Mesendoderm (in vitro differentiated cells): ENCODE data around the gene LRBA. TPM values are rescaled to one million over a fixed set of nuclear protein-coding genes. Genes with fewer than 3 reads are reported as not detected.
A peak's percentile ranks its signal among the peaks of the same experiment; 100 is the strongest.
"Not testable (repeated sequence)": the region's sequence is repeated elsewhere in the genome, so short reads cannot be mapped to it uniquely, and the experiment has no call there.

Experiments used
- DNase-seq: peaks from one replicate; pipeline ENCODE4 v3.0.0; 2013
- H2AK5ac ChIP-seq: 2 replicates; pipeline ENCODE4 v1.6.1; 2013; ENCODE audit warnings: low read length, inconsistent platforms
- H2BK120ac ChIP-seq: 2 replicates; pipeline ENCODE4 v1.6.1; 2013; ENCODE audit warnings: low read depth, mild to moderate bottlenecking, low read length, moderate library complexity, mixed read lengths
- H2BK15ac ChIP-seq: replicated peaks from 2 replicates; pipeline ENCODE4 v1.6.1; 2013; ENCODE audit warnings: low read depth, mild to moderate bottlenecking, moderate library complexity
- H2BK5ac ChIP-seq: 2 replicates; pipeline ENCODE4 v1.6.1; 2013; ENCODE audit warnings: low read length, inconsistent platforms
- H3K18ac ChIP-seq: 2 replicates; pipeline ENCODE4 v1.6.1; 2013; ENCODE audit warnings: mild to moderate bottlenecking, low read length, mixed read lengths
- H3K23ac ChIP-seq: one replicate; pipeline ENCODE4 v1.6.1; 2013; ENCODE audit warnings: low read length
- H3K27ac ChIP-seq: 2 replicates; pipeline ENCODE4 v1.5.1; 2013; ENCODE audit warnings: low read depth, mild to moderate bottlenecking, inconsistent platforms, low read length, moderate library complexity
- H3K27me3 ChIP-seq: 2 replicates; pipeline ENCODE4 v1.6.1; 2013; ENCODE audit warnings: low read length, control low read depth, mild to moderate bottlenecking, inconsistent platforms; ENCODE audit not compliant: insufficient read depth, poor library complexity
- H3K36me3 ChIP-seq: 2 replicates; pipeline ENCODE4 v1.6.1; 2013; ENCODE audit warnings: low read length, inconsistent platforms; ENCODE audit not compliant: control insufficient read depth, insufficient read depth
- H3K4ac ChIP-seq: one replicate; pipeline ENCODE4 v1.6.1; 2013; ENCODE audit warnings: low read depth, mild to moderate bottlenecking, low read length, moderate library complexity
- H3K4me1 ChIP-seq: 2 replicates; pipeline ENCODE4 v1.6.1; 2013; ENCODE audit warnings: low read depth, low read length, inconsistent platforms; ENCODE audit not compliant: control insufficient read depth
- H3K4me2 ChIP-seq: 2 replicates; pipeline ENCODE4 v1.6.1; 2013; ENCODE audit warnings: low read length
- H3K4me3 ChIP-seq: 2 replicates; pipeline ENCODE4 v1.5.1; 2013; ENCODE audit warnings: mild to moderate bottlenecking, low read length
- H3K56ac ChIP-seq: one replicate; pipeline ENCODE4 v1.6.1; 2013; ENCODE audit warnings: low read length
- H3K79me1 ChIP-seq: 2 replicates; pipeline ENCODE4 v1.6.1; 2013; ENCODE audit warnings: low read length, inconsistent platforms
- H3K79me2 ChIP-seq: 2 replicates; pipeline ENCODE4 v1.6.1; 2013; ENCODE audit warnings: mild to moderate bottlenecking, low read length; ENCODE audit not compliant: control insufficient read depth, insufficient read depth
- H3K9ac ChIP-seq: 2 replicates; pipeline ENCODE4 v1.6.1; 2013; ENCODE audit warnings: low read length, inconsistent platforms
- H4K5ac ChIP-seq: one replicate; pipeline ENCODE4 v1.6.1; 2013; ENCODE audit warnings: low read length
- H4K8ac ChIP-seq: one replicate; pipeline ENCODE4 v1.6.1; 2013; ENCODE audit warnings: low read depth, mild to moderate bottlenecking, control low read depth, low read length, moderate library complexity
- WGBS: extraction: QIAGEN DNeasy Blood & Tissue Kit; methylation state at CpG from one replicate; pipeline ENCODE4 v1.1.7; 2013; ENCODE audit warnings: low lambda C conversion rate, missing lambda C conversion rate; ENCODE audit not compliant: insufficient coverage; ENCODE audit errors: extremely low coverage; 5-methylcytosine and 5-hydroxymethylcytosine counted together
- polyA plus RNA-seq, 2 experiments: library from polyadenylated mRNA; stranded (reverse); fragments of 200-250 nt; gene quantifications; one replicate each; pipeline ENCODE4 v1.2.3, GENCODE V29; 2013

The LRBA gene, protein sequence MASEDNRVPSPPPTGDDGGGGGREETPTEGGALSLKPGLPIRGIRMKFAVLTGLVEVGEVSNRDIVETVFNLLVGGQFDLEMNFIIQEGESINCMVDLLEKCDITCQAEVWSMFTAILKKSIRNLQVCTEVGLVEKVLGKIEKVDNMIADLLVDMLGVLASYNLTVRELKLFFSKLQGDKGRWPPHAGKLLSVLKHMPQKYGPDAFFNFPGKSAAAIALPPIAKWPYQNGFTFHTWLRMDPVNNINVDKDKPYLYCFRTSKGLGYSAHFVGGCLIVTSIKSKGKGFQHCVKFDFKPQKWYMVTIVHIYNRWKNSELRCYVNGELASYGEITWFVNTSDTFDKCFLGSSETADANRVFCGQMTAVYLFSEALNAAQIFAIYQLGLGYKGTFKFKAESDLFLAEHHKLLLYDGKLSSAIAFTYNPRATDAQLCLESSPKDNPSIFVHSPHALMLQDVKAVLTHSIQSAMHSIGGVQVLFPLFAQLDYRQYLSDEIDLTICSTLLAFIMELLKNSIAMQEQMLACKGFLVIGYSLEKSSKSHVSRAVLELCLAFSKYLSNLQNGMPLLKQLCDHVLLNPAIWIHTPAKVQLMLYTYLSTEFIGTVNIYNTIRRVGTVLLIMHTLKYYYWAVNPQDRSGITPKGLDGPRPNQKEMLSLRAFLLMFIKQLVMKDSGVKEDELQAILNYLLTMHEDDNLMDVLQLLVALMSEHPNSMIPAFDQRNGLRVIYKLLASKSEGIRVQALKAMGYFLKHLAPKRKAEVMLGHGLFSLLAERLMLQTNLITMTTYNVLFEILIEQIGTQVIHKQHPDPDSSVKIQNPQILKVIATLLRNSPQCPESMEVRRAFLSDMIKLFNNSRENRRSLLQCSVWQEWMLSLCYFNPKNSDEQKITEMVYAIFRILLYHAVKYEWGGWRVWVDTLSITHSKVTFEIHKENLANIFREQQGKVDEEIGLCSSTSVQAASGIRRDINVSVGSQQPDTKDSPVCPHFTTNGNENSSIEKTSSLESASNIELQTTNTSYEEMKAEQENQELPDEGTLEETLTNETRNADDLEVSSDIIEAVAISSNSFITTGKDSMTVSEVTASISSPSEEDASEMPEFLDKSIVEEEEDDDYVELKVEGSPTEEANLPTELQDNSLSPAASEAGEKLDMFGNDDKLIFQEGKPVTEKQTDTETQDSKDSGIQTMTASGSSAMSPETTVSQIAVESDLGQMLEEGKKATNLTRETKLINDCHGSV (N-terminal part only)
- 17.7 TPM for polyA plus RNA-seq (2013, experiment 1 of 2)
- polyA plus RNA-seq (2013, experiment 2 of 2): 17.8 TPM

- H3K79me2 ChIP-seq: peaks cover 30% of the 10 kb centered on the region
- peak within 1 kb of the TSS; percentile 91 for H3K9ac ChIP-seq
- H3K27ac ChIP-seq: peak within 1 kb of the TSS; percentile 99
- peak within 1 kb of the TSS; percentile 98 for H3K56ac ChIP-seq
- H2AK5ac ChIP-seq: no peak within 1 kb of the TSS
- peak within 1 kb of the TSS; percentile 91 for H2BK5ac ChIP-seq
- H3K27me3 ChIP-seq: no peaks in the 10 kb centered on the region
- H3K4me1 ChIP-seq: no peaks in the 10 kb centered on the region
- peak within 1 kb of the TSS; percentile 81 for H3K4ac ChIP-seq
- H3K79me1 ChIP-seq: peaks cover 2% of the 10 kb centered on the region
- H4K5ac ChIP-seq: no peak within 1 kb of the TSS
- no peak within 1 kb of the TSS for H4K8ac ChIP-seq
- DNase-seq: peak; percentile 97
- H2BK120ac ChIP-seq: no peak within 1 kb of the TSS
- peak within 1 kb of the TSS; percentile 80 for H3K4me3 ChIP-seq
- peak within 1 kb of the TSS; percentile 96 for H3K4me2 ChIP-seq
- WGBS: no CpG with 5 or more reads among the region's 37 CpGs
- no peaks in the 10 kb centered on the region for H3K36me3 ChIP-seq
- peak within 1 kb of the TSS; percentile 85 for H3K18ac ChIP-seq
- H3K23ac ChIP-seq: peak within 1 kb of the TSS; percentile 94
- no peak within 1 kb of the TSS for H2BK15ac ChIP-seq
Measured at GRCh38 chr4:151014521-151015458, at the start of gene LRBA. TSS of gene LRBA (minus strand) at chr4:151015284. CDS start at chr4:151014642, 642 bp downstream.

DNA sequence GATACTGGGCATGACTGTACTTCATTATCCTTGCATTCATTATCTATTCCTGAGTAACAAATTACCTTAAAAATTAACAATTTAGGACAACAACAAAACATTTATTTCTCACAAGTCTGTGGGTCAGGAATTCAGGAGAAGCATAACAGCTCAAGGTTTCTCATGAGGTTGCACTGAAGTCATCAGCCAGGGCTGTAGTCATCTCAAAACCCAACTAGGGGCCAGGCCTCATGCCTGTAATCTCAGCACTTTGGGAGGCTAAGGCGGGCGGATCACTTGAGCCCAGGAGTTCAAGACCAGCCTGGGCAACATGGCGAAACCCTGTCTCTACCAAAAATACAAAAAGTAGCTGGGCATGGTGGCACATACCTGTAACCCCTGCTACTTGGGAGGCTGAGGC, 48.1 kb upstream of the LRBA start:
- H3K27me3 ChIP-seq, H3K4me1 ChIP-seq, H2AK5ac ChIP-seq, H2BK5ac ChIP-seq, H3K4me2 ChIP-seq, H3K79me2 ChIP-seq, H3K23ac ChIP-seq, H3K18ac ChIP-seq, DNase-seq, H3K27ac ChIP-seq, H3K4ac ChIP-seq, H2BK120ac ChIP-seq, H3K79me1 ChIP-seq, H4K8ac ChIP-seq, H4K5ac ChIP-seq, H3K9ac ChIP-seq, H3K36me3 ChIP-seq, H3K56ac ChIP-seq, H2BK15ac ChIP-seq, H3K4me3 ChIP-seq: not testable (repeated sequence)
- no CpG with 5 or more reads among the region's 3 CpGs for WGBS

DNA sequence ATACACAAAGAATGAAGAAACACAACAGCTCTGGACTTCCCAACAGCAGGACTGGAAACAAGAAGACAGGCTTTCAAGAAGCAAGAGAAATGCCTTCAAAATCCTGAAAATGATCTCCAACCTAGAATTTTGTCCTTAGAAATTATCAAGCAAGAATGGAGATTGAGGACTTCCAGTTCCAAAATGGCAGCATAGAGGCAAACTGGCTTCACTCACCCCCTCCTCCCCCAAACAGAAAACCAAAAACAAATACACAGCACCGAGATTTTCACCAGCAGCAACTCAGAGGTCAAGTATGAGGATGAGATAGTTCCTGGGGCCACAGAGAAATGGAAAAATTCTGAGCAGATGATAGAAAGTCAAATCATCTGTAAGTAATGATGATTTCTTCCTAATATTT, 40.5 kb upstream of the LRBA start:
- Histone ChIP-seq H2BK5ac (no peak overlapping the region), H3K36me3 (no peaks in the 10 kb centered on the region), H3K79me2 (no peaks in the 10 kb centered on the region), H4K5ac (no peak overlapping the region), H3K27ac (no peak overlapping the region), H4K8ac (no peak overlapping the region), H3K4me1 (no peaks in the 10 kb centered on the region), H3K79me1 (no peaks in the 10 kb centered on the region), H2BK15ac (no peak overlapping the region), H2AK5ac (no peak overlapping the region), H3K4ac (no peak overlapping the region), H3K23ac (no peak overlapping the region), H3K9ac (no peak overlapping the region), H3K27me3 (no peaks in the 10 kb centered on the region), H3K4me3 (no peak overlapping the region), H3K4me2 (no peak overlapping the region), H3K56ac (no peak overlapping the region), H2BK120ac (no peak overlapping the region), H3K18ac (no peak overlapping the region)
- WGBS: no CpG with 5 or more reads among the region's 1 CpG
- no peak for DNase-seq

GRCh38 chr4:151052785-151053184, 37.7 kb upstream of the LRBA start:
- Histone ChIP-seq H3K18ac (no peak overlapping the region), H3K4me2 (no peak overlapping the region), H2BK5ac (no peak overlapping the region), H3K9ac (no peak overlapping the region), H3K4me3 (no peak overlapping the region), H2BK15ac (no peak overlapping the region), H2BK120ac (no peak overlapping the region), H4K5ac (no peak overlapping the region), H4K8ac (no peak overlapping the region), H2AK5ac (no peak overlapping the region), H3K79me2 (no peaks in the 10 kb centered on the region), H3K23ac (no peak overlapping the region), H3K27me3 (no peaks in the 10 kb centered on the region), H3K56ac (no peak overlapping the region), H3K79me1 (no peaks in the 10 kb centered on the region), H3K27ac (no peak overlapping the region), H3K36me3 (no peaks in the 10 kb centered on the region), H3K4ac (no peak overlapping the region), H3K4me1 (no peaks in the 10 kb centered on the region)
- no CpG with 5 or more reads among the region's 3 CpGs for WGBS
- DNase-seq: no peak

- no peaks in the 10 kb centered on the region for H3K36me3 ChIP-seq
- no peaks in the 10 kb centered on the region for H3K79me1 ChIP-seq
- H4K8ac ChIP-seq: no peak overlapping the region
- H3K18ac ChIP-seq: no peak overlapping the region
- H2BK120ac ChIP-seq: no peak overlapping the region
- no peak overlapping the region for H3K27ac ChIP-seq
- H4K5ac ChIP-seq: no peak overlapping the region
- no peak overlapping the region for H3K4me2 ChIP-seq
- DNase-seq: peak; percentile 93
- H3K56ac ChIP-seq: peak overlapping the region; percentile 70
- H3K23ac ChIP-seq: no peak overlapping the region
- H2AK5ac ChIP-seq: no peak overlapping the region
- no peak overlapping the region for H2BK15ac ChIP-seq
- H3K4me1 ChIP-seq: no peaks in the 10 kb centered on the region
- no peak overlapping the region for H3K4me3 ChIP-seq
- H3K79me2 ChIP-seq: no peaks in the 10 kb centered on the region
- no CpG with 5 or more reads among the region's 13 CpGs for WGBS
- no peak overlapping the region for H2BK5ac ChIP-seq
- no peak overlapping the region for H3K4ac ChIP-seq
- no peaks in the 10 kb centered on the region for H3K27me3 ChIP-seq
- peak overlapping the region; percentile 44 for H3K9ac ChIP-seq
Measured at GRCh38 chr4:151049430-151049884, 34.4 kb upstream of the LRBA start.
